Endothelial cell of umbilical vein (primary cell): ENCODE results near the gene DGKG. TPM values are rescaled to one million over a fixed set of nuclear protein-coding genes. Genes with fewer than 3 reads are reported as not detected.

ENCODE experiments used
- BruUV-seq: library from RNA; stranded (reverse); fragments of 400-500 nt; replicated peaks from 2 replicates; lab custom pipeline; 2021; lab: Mats Ljungman, UMichigan
- CTCF ChIA-PET: fragments of 300-600, 350-600 bp; sonication (Branson Sonifier 250); formaldehyde crosslinking; loops from one replicate; lab custom pipeline; 2021; ENCODE audit warnings: antibody characterized with exemption, inconsistent platforms; lab: Charles Lee
- POLR2A ChIA-PET: fragments of 300-600, 350-600 bp; sonication (Branson Sonifier 250); formaldehyde crosslinking; loops from one replicate; lab custom pipeline; 2021; ENCODE audit warnings: antibody characterized with exemption, inconsistent platforms; lab: Charles Lee
- DNase-seq: peaks from one replicate; pipeline ENCODE4 v3.0.0-alpha.2; 2011; ENCODE audit warnings: low read depth, low spot score
- FAIRE-seq: peaks from 2 replicates; lab custom pipeline; 2011; peaks lifted over from hg19 to GRCh38; lab: Jason Lieb, UNC
- H2AFZ ChIP-seq: 2 replicates; pipeline ENCODE4 v1.6.0; 2012; ENCODE audit warnings: low read depth, low read length, control low read depth, inconsistent platforms
- H3K27ac ChIP-seq: 2 replicates; pipeline ENCODE4 v1.5.1; 2011; ENCODE audit warnings: low read depth, mild to moderate bottlenecking, control low read depth, low read length, moderate library complexity; ENCODE audit not compliant: insufficient read depth
- H3K27me3 ChIP-seq, 2 experiments: 2 replicates each; pipeline versions ENCODE4 v1.6.0 to v1.6.1; 2011; ENCODE audit warnings: low read length in 2 of 2, mixed read lengths in 1 of 2; ENCODE audit not compliant: control insufficient read depth in 2 of 2, insufficient read depth in 2 of 2
- H3K36me3 ChIP-seq, 2 experiments: 2 replicates in 1 of 2; 3 replicates in 1 of 2; pipeline ENCODE4 v1.5.1; 2011; ENCODE audit warnings: low read length in 2 of 2, mild to moderate bottlenecking in 1 of 2, moderate library complexity in 1 of 2; ENCODE audit not compliant: control insufficient read depth in 2 of 2, insufficient read depth in 2 of 2; ENCODE audit errors: extremely low read depth in 1 of 2
- H3K4me1 ChIP-seq: 3 replicates; pipeline ENCODE4 v1.5.1; 2011; ENCODE audit warnings: mild to moderate bottlenecking, low read length; ENCODE audit not compliant: control insufficient read depth, insufficient read depth; ENCODE audit errors: extremely low read depth
- H3K4me2 ChIP-seq: 2 replicates; pipeline ENCODE4 v1.6.1; 2011; ENCODE audit warnings: low read length, control low read depth, mixed read lengths; ENCODE audit not compliant: insufficient read depth
- H3K4me3 ChIP-seq, 3 experiments: fragments of 200-600 bp in 1 of 3; sonication (generic), shearing (Covaris generic) in 1 of 3; replicated peaks in 1 of 3; 2 replicates each; pipeline ENCODE4 v1.5.1; 2011 to 2016; ENCODE audit warnings: control low read depth in 3 of 3, low read length in 3 of 3, mild to moderate bottlenecking in 2 of 3, inconsistent platforms in 1 of 3, low read depth in 1 of 3, moderate library complexity in 1 of 3; ENCODE audit not compliant: insufficient read depth in 1 of 3
- H3K79me2 ChIP-seq: 2 replicates; pipeline ENCODE4 v1.6.0; 2012; ENCODE audit warnings: low read length, inconsistent platforms; ENCODE audit not compliant: control insufficient read depth, insufficient read depth
- H3K9ac ChIP-seq: replicated peaks from 2 replicates; pipeline ENCODE3; 2011; ENCODE audit warnings: low read length, control low read depth; ENCODE audit not compliant: insufficient read depth; ENCODE audit errors: extremely low read depth
- H3K9me1 ChIP-seq: replicated peaks from 3 replicates; pipeline ENCODE4 v1.6.0; 2011; ENCODE audit warnings: mild to moderate bottlenecking, low read length; ENCODE audit not compliant: control insufficient read depth, insufficient read depth; ENCODE audit errors: extremely low read depth
- H3K9me3 ChIP-seq: replicated peaks from 2 replicates; pipeline ENCODE4 v1.5.1; 2012; ENCODE audit warnings: low read length, inconsistent platforms; ENCODE audit not compliant: control insufficient read depth, insufficient read depth
- H4K20me1 ChIP-seq: replicated peaks from 2 replicates; pipeline ENCODE3; 2011; ENCODE audit warnings: mild to moderate bottlenecking, low read length; ENCODE audit not compliant: control insufficient read depth, insufficient read depth; ENCODE audit errors: extremely low read depth
- CTCF ChIP-seq, 2 donors: IDR thresholded peaks; 1 replicate in 1 of 2; 2 replicates in 1 of 2; pipeline ENCODE4 v1.5.1; 2011; ENCODE audit warnings: low read length in 2 of 2, mild to moderate bottlenecking in 2 of 2, moderate library complexity in 2 of 2, control low read depth in 1 of 2, inconsistent platforms in 1 of 2, low read depth in 1 of 2; ENCODE audit not compliant: insufficient read depth in 1 of 2; ENCODE audit errors: extremely low read depth in 1 of 2
- EZH2 ChIP-seq: IDR thresholded peaks from 2 replicates; pipeline ENCODE4 v1.6.1; 2012; ENCODE audit warnings: borderline replicate concordance, low read depth, mild to moderate bottlenecking, moderate library complexity, low read length, inconsistent platforms; ENCODE audit not compliant: severe bottlenecking
- MAX ChIP-seq: IDR thresholded peaks from 2 replicates; pipeline ENCODE4 v1.6.1; 2011; ENCODE audit not compliant: insufficient read depth, insufficient read length
- dilution Hi-C: fragments of 300-500 bp; cut with MboI; formaldehyde crosslinking; loops from one replicate; pipeline ENCODE4 v1.15.0; 2019; ENCODE audit warnings: low sequenced_read_pairs; ENCODE audit not compliant: extremely low pct_ligation_motif_present
- intact Hi-C: fragments of 100-400 bp; cut with micrococcal nuclease; formaldehyde crosslinking; loops from one replicate; pipeline ENCODE4 v1.10.0; 2022
- polyA plus RNA-seq, 4 experiments: library from polyadenylated mRNA; depleted of rRNA in 3 of 4; stranded (reverse) in 3 of 4; unstranded in 1 of 4; fragments of >200 nt; gene quantifications; 2 replicates each; pipeline versions ENCODE4 v1.2.1 to v1.2.3, GENCODE V29; 2011 to 2012; ENCODE audit warnings: missing spikeins in 1 of 4
- total RNA-seq: library from RNA; stranded (reverse); gene quantifications from 2 replicates; pipeline ENCODE4 v1.2.3, GENCODE V29; 2021

The DGKG gene
- total and polyA plus RNA-seq, 2 donors (not counting 3 experiments of a cell fraction or from before 2014, with no cell fraction given), result not detected

GRCh38 chr3:186277268-186277909 lies 84.6 kb downstream of the DGKG start:
- Histone ChIP-seq H2AFZ (no peak overlapping the region), H3K27ac (no peak overlapping the region), H3K27me3 (peaks cover 0 to 3% of the 10 kb centered on the region in 2 experiments), H3K9me3 (no peaks in the 10 kb centered on the region), H3K36me3 (no peaks in the 10 kb centered on the region), H3K9ac (no peak overlapping the region), H3K4me1 (no peaks in the 10 kb centered on the region), H4K20me1 (no peaks in the 10 kb centered on the region), H3K4me3 (no peak overlapping the region), H3K4me2 (no peak overlapping the region), H3K9me1 (no peaks in the 10 kb centered on the region), H3K79me2 (no peaks in the 10 kb centered on the region)
- TF ChIP-seq CTCF (IDR thresholded peaks at IDR 0.05; ENCODE audit: extremely low read depth in 1 of 2, insufficient read depth in 1 of 2, low read depth in 1 of 2, low read length in 2 of 2) (peak; percentile 20 to 41), MAX (no peak)
- CTCF ChIA-PET, result interaction anchor here (0.6 to 2.5 kb wide), 18 partner anchors 11 to 619 kb away, joined by 3 to 89 read pairs (median 4); no protein-coding TSS in a partner anchor
- FAIRE-seq (no peak), DNase-seq (peak; percentile 49)
- POLR2A ChIA-PET, result no interaction called here
- no TSS peak for BruUV-seq
- dilution Hi-C loops (no loop called here), intact Hi-C loops (loop anchor here (1.0 kb wide), 2 partner anchors 294 to 334 kb away; no protein-coding TSS in a partner anchor)

GRCh38 chr3:186275436-186275835 lies 86.6 kb downstream of the DGKG start:
- CTCF ChIA-PET, result interaction anchor here (2.5 kb wide), 1 partner anchor 295 kb away, joined by 89 read pairs; no protein-coding TSS in a partner anchor
- no peak for FAIRE-seq
- no TSS peak for BruUV-seq

More at GRCh38 chr3:186275436-186275835, 86.6 kb downstream of the DGKG start:
- H3K36me3 ChIP-seq, result no peaks in the 10 kb centered on the region
- H3K4me1 ChIP-seq, result no peaks in the 10 kb centered on the region
- no peaks in the 10 kb centered on the region for H3K9me3 ChIP-seq
- no peak overlapping the region for H3K4me2 ChIP-seq
- POLR2A ChIA-PET, result no interaction called here
- no peak for DNase-seq
- no peak overlapping the region for H3K4me3 ChIP-seq
- no peak overlapping the region for H3K9ac ChIP-seq
- no peaks in the 10 kb centered on the region for H3K79me2 ChIP-seq
- H3K27ac ChIP-seq, result no peak overlapping the region
- dilution Hi-C loops, result no loop called here
- no peaks in the 10 kb centered on the region for H3K9me1 ChIP-seq
- no peak overlapping the region for H2AFZ ChIP-seq
- no peak for TF ChIP-seq EZH2
- intact Hi-C loops, result no loop called here
- H3K27me3 ChIP-seq, result peaks cover 0 to 3% of the 10 kb centered on the region in 2 experiments
- no peaks in the 10 kb centered on the region for H4K20me1 ChIP-seq
